ENCODE measurements around the gene VEGFD. TPM values are rescaled to one million over a fixed set of nuclear protein-coding genes. Genes with fewer than 3 reads are reported as not detected.

VEGFD gene
- total and polyA plus RNA-seq, 2 donors (not counting 3 experiments of a cell fraction or from before 2014, with no cell fraction given), result 0.40 to 0.64 TPM

DNA sequence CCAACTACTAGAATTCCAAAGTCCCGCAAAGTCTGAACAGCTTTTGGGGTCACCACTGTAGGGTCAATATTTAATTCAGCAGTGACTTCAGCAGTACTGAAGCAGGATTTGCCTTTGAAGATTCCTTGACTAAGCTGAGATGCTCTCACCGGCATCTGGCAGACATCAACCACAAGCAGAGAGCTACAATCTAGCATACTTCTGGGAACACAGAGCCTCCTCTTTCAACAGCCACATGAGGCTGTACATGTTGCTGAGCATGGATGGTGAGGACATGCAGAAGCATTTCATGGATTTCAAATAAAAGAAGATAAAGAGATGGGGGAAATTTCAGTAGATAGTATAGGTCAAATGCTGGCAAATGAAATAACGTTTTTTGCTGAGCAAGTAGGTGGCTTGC is 62.1 kb downstream of the VEGFD start:
- Histone ChIP-seq H3K79me2 (ENCODE audit: control insufficient read depth, insufficient read depth, low read length) (no peaks in the 10 kb centered on the region), H3K27ac (ENCODE audit: insufficient read depth, low read depth, low read length) (no peak overlapping the region), H3K9me1 (replicated peaks; ENCODE audit: control insufficient read depth, extremely low read depth, insufficient read depth, low read length) (no peaks in the 10 kb centered on the region), H4K20me1 (replicated peaks; ENCODE audit: control insufficient read depth, extremely low read depth, insufficient read depth, low read length) (no peaks in the 10 kb centered on the region), H3K27me3 (ENCODE audit: control insufficient read depth in 2 of 2, insufficient read depth in 2 of 2, low read length in 2 of 2) (no peaks in the 10 kb centered on the region), H3K4me2 (ENCODE audit: insufficient read depth, low read length) (no peak overlapping the region), H3K9me3 (replicated peaks; ENCODE audit: control insufficient read depth, insufficient read depth, low read length) (no peaks in the 10 kb centered on the region), H3K4me3 (replicated peaks in 1 of 3; ENCODE audit: insufficient read depth in 1 of 3, low read depth in 1 of 3, low read length in 3 of 3) (no peak overlapping the region), H2AFZ (ENCODE audit: low read depth, low read length) (no peak overlapping the region), H3K36me3 (ENCODE audit: control insufficient read depth in 2 of 2, extremely low read depth in 1 of 2, insufficient read depth in 2 of 2, low read length in 2 of 2) (no peaks in the 10 kb centered on the region), H3K9ac (replicated peaks; ENCODE audit: extremely low read depth, insufficient read depth, low read length) (no peak overlapping the region), H3K4me1 (ENCODE audit: control insufficient read depth, extremely low read depth, insufficient read depth, low read length) (no peaks in the 10 kb centered on the region)
- intact Hi-C loops (cut with micrococcal nuclease), result no loop called here
- BruUV-seq (replicated peaks), result no TSS peak
- TF ChIP-seq MYC (IDR thresholded peaks at IDR 0.05; ENCODE audit: low read depth, low read length) (no peak), JUN (IDR thresholded peaks at IDR 0.05; ENCODE audit: borderline replicate concordance, insufficient read depth, insufficient read length, low read depth) (no peak), POLR2A (IDR thresholded peaks at IDR 0.05; ENCODE audit: low read depth, low read length) (no peak), EZH2 (IDR thresholded peaks at IDR 0.05; ENCODE audit: borderline replicate concordance, low read depth, low read length, severe bottlenecking) (no peak), POLR2AphosphoS5 (IDR thresholded peaks at IDR 0.05; ENCODE audit: insufficient read depth, low read depth, low read length) (no peak), GATA2 (IDR thresholded peaks at IDR 0.05; ENCODE audit: insufficient read depth, insufficient read length, low read depth, low read length) (no peak), FOS (IDR thresholded peaks at IDR 0.05; ENCODE audit: borderline replicate concordance, insufficient read depth, low read length) (no peak)
- TF ChIP-seq, protein P1, sequence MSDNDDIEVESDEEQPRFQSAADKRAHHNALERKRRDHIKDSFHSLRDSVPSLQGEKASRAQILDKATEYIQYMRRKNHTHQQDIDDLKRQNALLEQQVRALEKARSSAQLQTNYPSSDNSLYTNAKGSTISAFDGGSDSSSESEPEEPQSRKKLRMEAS (IDR thresholded peaks at IDR 0.05; ENCODE audit: insufficient read depth, insufficient read length), result no peak
- TF ChIP-seq, protein P2, sequence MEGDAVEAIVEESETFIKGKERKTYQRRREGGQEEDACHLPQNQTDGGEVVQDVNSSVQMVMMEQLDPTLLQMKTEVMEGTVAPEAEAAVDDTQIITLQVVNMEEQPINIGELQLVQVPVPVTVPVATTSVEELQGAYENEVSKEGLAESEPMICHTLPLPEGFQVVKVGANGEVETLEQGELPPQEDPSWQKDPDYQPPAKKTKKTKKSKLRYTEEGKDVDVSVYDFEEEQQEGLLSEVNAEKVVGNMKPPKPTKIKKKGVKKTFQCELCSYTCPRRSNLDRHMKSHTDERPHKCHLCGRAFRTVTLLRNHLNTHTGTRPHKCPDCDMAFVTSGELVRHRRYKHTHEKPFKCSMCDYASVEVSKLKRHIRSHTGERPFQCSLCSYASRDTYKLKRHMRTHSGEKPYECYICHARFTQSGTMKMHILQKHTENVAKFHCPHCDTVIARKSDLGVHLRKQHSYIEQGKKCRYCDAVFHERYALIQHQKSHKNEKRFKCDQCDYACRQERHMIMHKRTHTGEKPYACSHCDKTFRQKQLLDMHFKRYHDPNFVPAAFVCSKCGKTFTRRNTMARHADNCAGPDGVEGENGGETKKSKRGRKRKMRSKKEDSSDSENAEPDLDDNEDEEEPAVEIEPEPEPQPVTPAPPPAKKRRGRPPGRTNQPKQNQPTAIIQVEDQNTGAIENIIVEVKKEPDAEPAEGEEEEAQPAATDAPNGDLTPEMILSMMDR (IDR thresholded peaks at IDR 0.05; ENCODE audit: extremely low read depth in 1 of 2, insufficient read depth in 1 of 2, low read depth in 1 of 2, low read length in 2 of 2), result no peak
- POLR2A ChIA-PET, result no interaction called here
- no peak for FAIRE-seq
- no peak for DNase-seq (ENCODE audit: low read depth, low spot score)
- dilution Hi-C loops (cut with MboI; ENCODE audit: extremely low pct_ligation_motif_present, low sequenced_read_pairs), result no loop called here
- CTCF ChIA-PET, result no interaction called here
